HEK293T (cell line): ENCODE measurements around the gene ACP5.
A peak's percentile ranks its signal among the peaks of the same experiment; 100 is the strongest.

Experiments
- CTCF ChIA-PET: fragments of 350-600 bp; formaldehyde crosslinking; extraction: SDS; loops from one replicate; lab custom pipeline; 2021; ENCODE audit warnings: antibody characterized with exemption, inconsistent platforms; lab: Yijun Ruan, JAX
- POLR2A ChIA-PET: fragments of 350-600 bp; formaldehyde crosslinking; extraction: SDS; loops from one replicate; lab custom pipeline; 2020; ENCODE audit warnings: antibody characterized with exemption, inconsistent platforms; lab: Yijun Ruan, JAX
- DNase-seq: peaks from one replicate; pipeline ENCODE4 v3.0.0; 2012; ENCODE audit warnings: mixed read lengths; ENCODE audit errors: extremely low spot score
- ARNT ChIP-seq: fragments of 450-650 bp; IDR thresholded peaks from 2 replicates; pipeline ENCODE4 v1.6.1; 2017; ENCODE audit warnings: mild to moderate bottlenecking
- BHLHE40 ChIP-seq: fragments of 450-650 bp; IDR thresholded peaks from 2 replicates; pipeline ENCODE4 v1.6.1; 2016; ENCODE audit warnings: mild to moderate bottlenecking, moderate library complexity, borderline replicate concordance
- CTBP1 ChIP-seq: fragments of 450-650 bp; IDR thresholded peaks from 2 replicates; pipeline ENCODE4 v1.6.1; 2016; ENCODE audit warnings: borderline replicate concordance
- ELF4 ChIP-seq: fragments of 450-650 bp; IDR thresholded peaks from 2 replicates; pipeline ENCODE4 v1.6.1; 2017; ENCODE audit warnings: antibody characterized with exemption
- FOXA1 ChIP-seq: fragments of 450-650 bp; IDR thresholded peaks from 2 replicates; pipeline ENCODE4 v1.6.1; 2016; ENCODE audit warnings: mild to moderate bottlenecking
- FOXK2 ChIP-seq: fragments of 450-650 bp; IDR thresholded peaks from 2 replicates; pipeline ENCODE4 v1.6.1; 2016; ENCODE audit warnings: mild to moderate bottlenecking
- FOXM1 ChIP-seq: fragments of 450-650 bp; IDR thresholded peaks from 2 replicates; pipeline ENCODE4 v1.6.1; 2017; ENCODE audit warnings: mild to moderate bottlenecking, borderline replicate concordance
- HDGF ChIP-seq: fragments of 450-650 bp; IDR thresholded peaks from 2 replicates; pipeline ENCODE4 v1.6.1; 2017; ENCODE audit warnings: antibody characterized with exemption, borderline replicate concordance
- L3MBTL2 ChIP-seq: fragments of 450-650 bp; conservative IDR thresholded peaks from 2 replicates; pipeline ENCODE4 v1.6.1; 2016; ENCODE audit warnings: mild to moderate bottlenecking
- LEF1 ChIP-seq: fragments of 450-650 bp; IDR thresholded peaks from 2 replicates; pipeline ENCODE4 v1.6.1; 2017; ENCODE audit warnings: mild to moderate bottlenecking, borderline replicate concordance
- NFRKB ChIP-seq: fragments of 450-650 bp; IDR thresholded peaks from 2 replicates; pipeline ENCODE4 v1.6.1; 2016; ENCODE audit warnings: mild to moderate bottlenecking, moderate library complexity
- SP1 ChIP-seq: fragments of 450-650 bp; IDR thresholded peaks from 2 replicates; pipeline ENCODE4 v1.6.1; 2017
- SUZ12 ChIP-seq: fragments of 450-650 bp; IDR thresholded peaks from 2 replicates; pipeline ENCODE4 v1.6.1; 2016; ENCODE audit warnings: mild to moderate bottlenecking
- TARDBP ChIP-seq: fragments of 450-650 bp; IDR thresholded peaks from 2 replicates; pipeline ENCODE4 v1.6.1; 2016
- ZNF384 ChIP-seq: fragments of 450-650 bp; IDR thresholded peaks from 2 replicates; pipeline ENCODE4 v1.6.1; 2016
- TF ChIP-seq, protein P1 (sequence below): fragments of 450-650 bp; IDR thresholded peaks from 2 replicates; pipeline ENCODE4 v1.6.1; 2016

ACP5 gene

DNA sequence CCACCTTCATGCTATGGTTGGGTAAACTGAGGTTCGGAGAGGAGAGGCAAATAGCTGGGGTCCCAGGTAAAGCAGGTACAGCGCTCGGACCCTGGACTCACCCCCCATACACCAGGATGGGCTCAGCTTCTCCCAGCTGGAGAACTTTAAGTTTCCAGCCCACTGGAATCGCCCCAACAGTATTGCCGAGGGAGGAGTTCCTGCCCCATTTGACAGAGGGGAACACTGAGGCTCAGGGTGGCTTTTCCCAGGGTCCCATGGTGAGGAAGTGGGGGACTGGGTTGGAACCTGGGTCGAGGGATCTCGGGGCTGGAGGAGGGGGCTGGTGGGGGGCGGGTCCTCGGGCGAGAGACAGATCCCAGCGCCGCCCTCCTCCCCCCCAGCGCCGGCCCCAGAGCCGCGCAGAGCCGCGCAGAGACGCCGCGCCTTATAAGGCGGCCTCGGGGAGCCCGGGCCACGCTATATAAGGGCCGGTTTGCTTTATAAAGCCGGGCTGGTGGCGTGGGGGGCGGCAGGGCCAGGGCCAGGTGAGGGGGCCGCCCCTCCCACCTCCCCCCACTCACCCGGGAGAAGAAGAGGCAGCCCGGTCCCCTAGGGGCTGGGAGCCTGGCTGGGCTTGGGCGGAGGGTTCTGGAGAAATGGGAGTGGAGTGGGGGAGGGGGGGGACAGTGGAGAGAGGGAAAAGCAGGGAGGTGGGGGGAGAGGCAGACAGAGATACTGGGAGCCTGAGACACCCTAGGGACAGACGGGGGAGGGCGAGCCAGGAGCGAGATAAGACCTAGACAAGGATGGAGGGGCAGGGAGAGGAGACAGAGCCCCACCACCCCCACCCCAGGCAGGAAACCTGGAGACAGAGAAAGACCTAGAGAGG lies 37.7 kb downstream of the ACP5 start:
- CTCF ChIA-PET = no interaction called here
- no peak for DNase-seq
- TF ChIP-seq ARNT (no peak), ZNF384 (no peak), FOXK2 (no peak), FOXM1 (no peak), L3MBTL2 (no peak), HDGF (no peak), TARDBP (no peak), NFRKB (no peak), ELF4 (no peak), SP1 (no peak), LEF1 (no peak), BHLHE40 (no peak), SUZ12 (no peak), CTBP1 (no peak), FOXA1 (no peak)
- TF ChIP-seq, protein P1, sequence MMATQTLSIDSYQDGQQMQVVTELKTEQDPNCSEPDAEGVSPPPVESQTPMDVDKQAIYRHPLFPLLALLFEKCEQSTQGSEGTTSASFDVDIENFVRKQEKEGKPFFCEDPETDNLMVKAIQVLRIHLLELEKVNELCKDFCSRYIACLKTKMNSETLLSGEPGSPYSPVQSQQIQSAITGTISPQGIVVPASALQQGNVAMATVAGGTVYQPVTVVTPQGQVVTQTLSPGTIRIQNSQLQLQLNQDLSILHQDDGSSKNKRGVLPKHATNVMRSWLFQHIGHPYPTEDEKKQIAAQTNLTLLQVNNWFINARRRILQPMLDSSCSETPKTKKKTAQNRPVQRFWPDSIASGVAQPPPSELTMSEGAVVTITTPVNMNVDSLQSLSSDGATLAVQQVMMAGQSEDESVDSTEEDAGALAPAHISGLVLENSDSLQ = no peak
- POLR2A ChIA-PET = interaction anchor here (1.3 kb wide), 1 partner anchor 19 kb away, joined by 6 read pairs; the partner anchor contains the start of gene ELOF1

DNA sequence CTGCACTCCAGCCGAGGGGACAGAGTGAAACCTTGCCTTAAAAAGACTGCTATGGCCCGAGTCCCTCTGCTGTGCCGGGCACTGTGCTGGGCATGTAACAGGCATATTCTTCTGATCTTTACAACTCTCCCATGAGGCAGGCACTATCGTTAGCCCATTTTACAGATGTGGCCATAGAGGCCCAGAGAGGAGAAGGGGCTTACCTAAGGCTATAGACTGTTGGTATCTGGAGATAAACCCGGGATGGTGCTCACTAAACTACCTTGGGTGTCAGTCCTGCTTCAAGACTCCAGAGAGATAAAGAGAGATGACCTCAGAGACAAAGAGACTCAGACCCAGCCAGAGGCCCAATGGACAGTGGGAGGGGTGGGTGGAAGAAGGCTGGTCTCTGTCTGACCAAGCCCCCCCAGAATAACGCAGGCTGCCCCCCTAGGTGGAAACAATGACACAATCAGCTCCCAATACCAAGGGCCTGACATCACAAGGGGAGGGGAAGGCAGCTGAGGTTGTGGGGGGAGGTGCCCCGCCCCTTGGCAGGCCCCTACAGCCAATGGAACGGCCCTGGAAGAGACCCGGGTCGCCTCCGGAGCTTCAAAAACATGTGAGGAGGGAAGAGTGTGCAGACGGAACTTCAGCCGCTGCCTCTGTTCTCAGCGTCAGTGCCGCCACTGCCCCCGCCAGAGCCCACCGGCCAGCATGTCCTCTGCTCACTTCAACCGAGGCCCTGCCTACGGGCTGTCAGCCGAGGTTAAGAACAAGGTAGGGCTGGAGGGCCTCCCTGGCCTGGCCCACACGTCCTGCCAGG lies 39.0 kb downstream of the ACP5 start, which contains the start of gene CNN1:
Gene CNN1 (plus strand): TSS at position 620 of the 805 bp plus-strand sequence. CDS start 77 bp downstream, at position 697.
- ChIA-PET CTCF (no interaction called here), POLR2A (interaction anchor here (1.1 kb wide), 1 partner anchor 20 kb away, joined by 4 read pairs; the partner anchor contains the start of gene ELOF1)
- TF ChIP-seq BHLHE40 (no peak), SUZ12 (no peak), ARNT (no peak)
- no peak for DNase-seq

DNA sequence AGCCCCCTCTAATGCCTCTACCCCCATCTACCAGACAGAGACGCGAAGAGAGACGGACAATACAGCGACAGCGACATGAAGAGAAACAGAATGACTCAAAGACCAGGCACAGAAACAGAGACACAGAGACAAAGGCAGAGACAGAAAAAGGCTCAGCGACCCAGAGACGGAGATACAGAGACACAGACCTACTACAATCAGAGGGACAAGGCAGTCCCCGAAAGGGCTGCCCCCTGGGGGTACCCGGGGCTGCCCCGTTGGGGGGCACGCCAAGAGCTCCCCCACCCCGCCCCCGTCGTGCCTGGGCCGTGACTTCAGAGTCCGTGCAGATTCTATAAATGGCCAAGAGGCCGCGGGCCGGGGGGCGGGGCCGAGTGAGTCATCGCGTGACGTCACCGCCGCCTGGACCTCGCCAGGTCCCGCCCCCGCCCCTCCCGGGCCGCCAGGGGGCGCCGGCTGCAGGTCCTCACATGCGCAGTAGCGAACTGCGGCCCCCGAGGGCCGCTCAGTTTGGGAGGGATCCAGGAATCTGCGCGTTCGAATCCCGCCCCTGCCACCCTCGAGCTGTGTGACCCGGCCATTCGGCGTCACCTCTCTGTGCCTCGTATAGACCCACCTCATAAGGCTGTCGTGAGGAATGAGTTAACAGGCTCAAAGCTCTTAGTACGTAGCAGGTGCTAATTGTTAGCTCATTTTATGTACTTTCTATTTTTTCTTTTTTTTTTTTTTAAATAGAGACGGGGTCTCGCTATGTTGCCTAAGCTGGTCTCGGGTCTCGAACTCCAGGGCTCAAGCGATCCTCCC lies 41.5 kb downstream of the ACP5 start:
- DNase-seq = peak; percentile 96
- POLR2A ChIA-PET = interaction anchor here (1.1 to 1.2 kb wide), 2 partner anchors 9 to 23 kb away, joined by 4 read pairs; partner anchors contain the start of gene ELOF1
- no peak for TF ChIP-seq SP1
- TF ChIP-seq NFRKB = no peak
- no peak for TF ChIP-seq ZNF384
- no peak for TF ChIP-seq CTBP1
- no peak for TF ChIP-seq FOXA1
- TF ChIP-seq HDGF = no peak
- no peak for TF ChIP-seq SUZ12
- TF ChIP-seq FOXK2 = no peak
- no peak for TF ChIP-seq FOXM1
- no peak for TF ChIP-seq ARNT
- no peak for TF ChIP-seq L3MBTL2
- TF ChIP-seq BHLHE40 = no peak
- TF ChIP-seq ELF4 = no peak
- no peak for TF ChIP-seq TARDBP
- TF ChIP-seq, protein P1 = no peak
- no peak for TF ChIP-seq LEF1
- CTCF ChIA-PET = interaction anchor here (0.6 to 1.6 kb wide), 4 partner anchors 10 to 188 kb away, joined by 3 to 6 read pairs (median 4); no protein-coding TSS in a partner anchor

DNA sequence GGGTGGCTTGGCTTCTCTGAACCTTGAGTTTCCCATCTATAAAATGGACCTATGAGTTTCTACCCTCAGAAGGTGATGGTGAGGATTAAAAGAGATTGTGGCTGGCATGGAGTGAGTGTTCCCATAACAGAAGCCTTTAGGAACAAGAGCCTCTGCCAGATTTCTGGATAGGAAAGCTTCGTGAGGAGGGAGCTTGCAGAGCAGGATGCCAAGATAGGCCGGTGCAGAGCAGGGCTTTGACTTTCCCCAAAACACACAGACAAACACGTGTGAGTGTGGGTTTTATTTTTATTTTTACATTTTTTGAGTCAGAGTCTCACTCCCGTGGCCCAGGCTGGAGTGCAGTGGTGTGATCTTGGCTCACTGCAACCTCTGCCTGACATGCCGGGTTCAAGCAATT lies 42.5 kb downstream of the ACP5 start:
- ChIA-PET POLR2A (no interaction called here), CTCF (no interaction called here)
- DNase-seq = no peak
- TF ChIP-seq FOXM1 (no peak), SUZ12 (no peak), BHLHE40 (no peak), FOXA1 (no peak), SP1 (no peak), ZNF384 (no peak), TARDBP (no peak), L3MBTL2 (no peak), ELF4 (no peak), CTBP1 (no peak), LEF1 (no peak), HDGF (no peak), FOXK2 (no peak), ARNT (no peak), NFRKB (no peak)
- TF ChIP-seq, protein P1 = no peak

DNA sequence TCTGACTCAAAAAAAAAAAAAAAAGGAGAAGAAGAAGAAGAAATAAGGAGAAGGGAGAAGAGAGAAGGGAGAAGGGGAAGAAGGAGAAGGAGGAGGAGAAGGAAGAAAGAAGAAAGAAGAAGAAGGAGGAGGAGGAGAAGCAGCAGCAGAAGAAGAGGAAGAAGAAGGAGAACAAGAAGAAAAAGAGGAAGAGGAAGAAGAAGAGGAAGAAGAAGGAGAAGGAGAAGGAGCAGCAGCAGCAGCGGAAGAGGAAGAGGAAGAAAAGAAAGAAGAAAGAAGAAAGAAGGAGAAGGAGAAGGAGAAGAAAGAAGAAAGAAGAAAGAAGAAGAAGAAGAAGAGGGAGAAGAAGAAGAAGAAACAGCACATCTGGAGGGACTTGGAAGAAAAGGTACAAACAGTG lies 42.9 kb downstream of the ACP5 start:
- TF ChIP-seq ELF4 = no peak
- no peak for TF ChIP-seq ZNF384
- no peak for TF ChIP-seq LEF1
- TF ChIP-seq FOXK2 = no peak
- no peak for TF ChIP-seq NFRKB
- TF ChIP-seq SUZ12 = no peak
- no peak for TF ChIP-seq HDGF
- no peak for TF ChIP-seq FOXA1
- TF ChIP-seq L3MBTL2 = no peak
- TF ChIP-seq, protein P1 = no peak
- no peak for TF ChIP-seq TARDBP
- CTCF ChIA-PET = no interaction called here
- no peak for DNase-seq
- POLR2A ChIA-PET = no interaction called here
